Activated CD8-positive, alpha-beta memory T cell treated with anti-CD3 and anti-CD28 coated beads, Interleukin-2, amount 50 U/mL, for 24 hours (primary cell): ENCODE results near the gene MYH7.
"Not testable (repeated sequence)": the region's sequence is repeated elsewhere in the genome, so short reads cannot be mapped to it uniquely, and the experiment has no call there.

ENCODE experiments used
- DNase-seq: peaks from one replicate; pipeline ENCODE4 v3.0.0-alpha.2; 2020; ENCODE audit errors: extremely low read depth

Gene MYH7

DNA sequence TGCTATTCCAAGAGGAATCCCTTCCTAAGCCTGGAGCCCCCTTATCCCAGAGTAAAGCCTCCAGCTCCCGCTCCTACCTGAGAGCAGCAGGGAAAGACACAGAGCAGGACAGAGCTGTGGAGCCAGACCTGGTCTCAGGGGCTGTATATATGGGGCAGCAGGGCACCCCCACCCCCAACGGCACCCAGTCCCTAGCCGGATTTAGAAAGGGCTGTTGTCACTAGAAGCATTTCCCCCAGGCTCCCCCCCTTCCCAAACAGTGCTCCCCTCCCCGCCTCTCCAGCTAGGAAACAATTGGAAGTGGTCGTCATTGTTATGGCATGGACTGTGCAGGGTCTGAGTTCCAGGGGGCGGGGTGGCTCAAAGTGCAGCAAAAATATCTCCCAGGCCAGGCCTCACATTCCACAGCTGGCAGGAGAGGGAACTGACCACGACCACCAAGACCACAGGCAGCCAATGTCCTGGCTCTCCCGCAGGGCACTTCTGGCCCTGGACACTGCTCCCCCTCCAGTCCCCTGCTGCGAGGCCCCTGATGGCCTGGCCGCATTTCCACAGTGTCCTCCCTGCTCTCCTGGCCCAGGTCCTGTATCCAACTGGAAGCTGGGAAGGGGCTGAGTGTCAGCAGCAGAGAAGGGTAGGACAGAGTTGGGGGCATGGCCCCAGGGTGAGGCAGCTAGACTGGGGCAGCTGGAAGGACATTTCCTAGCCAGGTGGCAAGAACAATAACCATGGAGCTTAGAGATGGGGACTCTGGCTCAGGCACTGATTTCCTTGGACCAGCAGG, at the start of gene MYH7:
TSS of gene MYH7 (minus strand) at position 118 of the 784 bp plus-strand sequence. CDS start 1,928 bp downstream, outside the sequence.
- DNase-seq = no peak

DNA sequence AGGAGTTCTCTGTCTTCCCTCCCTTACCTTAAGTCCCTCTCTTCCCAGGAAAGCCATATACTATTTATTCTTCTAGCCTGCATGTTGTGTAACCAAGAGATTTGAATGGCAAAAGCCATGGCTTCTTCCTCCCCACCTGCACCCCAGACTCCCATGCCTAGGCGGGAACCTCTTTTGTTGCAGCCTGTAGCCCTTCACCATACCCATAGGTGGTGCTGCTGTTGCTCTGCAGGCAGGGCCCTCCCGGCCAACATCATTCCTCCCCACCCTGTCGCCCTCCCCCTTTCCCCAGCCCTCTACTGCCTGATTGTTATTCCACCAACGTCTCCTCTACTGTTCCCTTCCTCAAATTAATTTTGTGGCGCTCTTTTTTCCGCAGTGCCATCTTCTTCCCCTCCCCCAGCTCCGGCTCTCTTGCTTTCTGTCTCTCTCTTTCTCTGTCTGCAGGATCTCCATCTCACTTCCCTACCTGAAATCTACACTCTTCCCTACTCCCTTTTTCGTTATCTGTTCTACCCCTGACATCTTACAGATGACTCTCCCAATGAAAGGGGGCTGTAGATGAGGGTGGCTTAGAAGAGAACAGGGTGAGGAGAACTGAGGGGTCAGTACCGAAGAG, 47.9 kb upstream of the MYH7 start:
- no peak for DNase-seq

DNA sequence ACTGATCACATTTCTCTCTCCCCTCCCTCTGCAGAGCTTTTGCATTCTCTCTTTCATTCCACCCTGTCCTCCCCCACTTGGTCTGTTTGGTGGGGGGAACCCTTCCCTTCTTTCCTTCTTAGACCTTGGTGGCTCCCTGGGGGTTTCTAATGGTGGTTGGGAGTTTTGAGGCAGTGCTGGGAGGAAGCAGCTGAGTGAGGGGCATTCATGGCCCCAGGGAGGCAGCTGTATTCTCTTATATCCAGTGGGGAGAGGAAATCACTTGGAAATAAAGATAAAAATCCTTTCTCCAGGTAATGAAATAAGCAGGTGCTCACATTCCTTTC, 47.3 kb upstream of the MYH7 start:
- DNase-seq = no peak

DNA sequence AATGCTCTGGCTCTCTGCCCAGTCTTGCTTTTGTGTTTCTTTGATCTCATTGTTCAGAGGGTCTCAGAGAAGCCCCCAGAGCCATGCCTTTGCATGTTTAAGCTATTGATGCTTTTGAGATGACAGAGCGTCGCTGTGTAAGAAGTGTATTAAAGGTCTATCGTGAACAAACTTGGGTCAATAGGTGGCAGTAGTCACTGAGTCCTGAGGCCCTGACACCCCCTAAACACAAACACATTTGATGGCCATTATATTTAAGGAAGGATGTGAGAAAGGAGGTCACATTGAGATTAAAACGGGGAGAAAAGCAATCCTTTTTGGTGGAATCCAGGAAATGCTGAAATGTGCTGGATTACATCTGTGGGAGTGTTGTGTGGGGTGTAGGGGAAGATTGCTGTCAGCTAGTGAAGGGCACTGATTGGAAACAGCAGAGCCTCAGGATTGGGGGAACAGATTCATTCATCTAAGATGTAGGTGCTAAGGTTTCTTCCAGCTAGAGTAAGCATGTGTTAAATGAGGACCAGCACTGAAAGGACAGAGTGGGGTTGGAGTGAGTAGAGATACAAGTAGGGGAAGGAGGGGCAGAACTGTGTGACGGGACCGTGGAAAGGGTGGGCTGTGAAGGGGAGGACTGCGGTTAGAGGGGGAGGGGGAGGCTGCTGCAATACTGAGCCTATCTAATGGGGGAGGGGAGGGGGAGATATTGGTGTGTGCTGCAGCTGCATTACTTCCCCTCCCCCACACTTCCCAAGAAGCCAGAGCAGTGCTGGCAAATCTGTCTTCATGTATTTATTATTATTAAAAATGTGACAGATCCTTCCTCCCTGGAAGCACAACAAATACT, 46.7 kb upstream of the MYH7 start:
- no peak for DNase-seq

DNA sequence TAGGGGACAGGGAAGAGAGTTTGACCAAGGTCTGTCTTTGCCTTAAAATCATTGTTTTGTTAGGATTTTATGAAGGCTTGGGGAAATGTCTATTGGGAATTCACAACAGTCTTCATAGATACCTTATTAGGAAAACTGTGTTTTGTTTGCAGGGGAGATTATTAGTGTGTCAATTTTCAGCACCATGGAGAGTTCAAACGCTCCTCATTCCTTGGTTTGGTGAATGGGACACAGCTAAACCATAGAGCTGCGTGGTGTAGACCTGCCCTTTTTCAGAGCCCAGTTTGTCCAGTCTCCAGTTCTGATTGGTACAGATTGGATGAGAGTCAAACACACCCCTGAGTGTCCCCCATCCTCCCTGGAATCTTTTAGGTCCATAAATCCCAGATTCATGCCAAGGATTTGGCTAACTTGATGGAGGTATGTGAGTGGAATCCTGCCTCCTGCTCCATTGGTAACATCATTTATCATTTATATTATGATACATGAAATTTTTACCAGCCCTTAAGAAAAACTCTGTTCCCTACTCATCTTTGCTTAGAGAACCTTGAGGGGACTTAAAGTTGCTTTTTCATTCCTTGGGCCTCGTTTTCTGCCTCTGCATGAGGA, 46.0 kb upstream of the MYH7 start:
- DNase-seq = no peak

DNA sequence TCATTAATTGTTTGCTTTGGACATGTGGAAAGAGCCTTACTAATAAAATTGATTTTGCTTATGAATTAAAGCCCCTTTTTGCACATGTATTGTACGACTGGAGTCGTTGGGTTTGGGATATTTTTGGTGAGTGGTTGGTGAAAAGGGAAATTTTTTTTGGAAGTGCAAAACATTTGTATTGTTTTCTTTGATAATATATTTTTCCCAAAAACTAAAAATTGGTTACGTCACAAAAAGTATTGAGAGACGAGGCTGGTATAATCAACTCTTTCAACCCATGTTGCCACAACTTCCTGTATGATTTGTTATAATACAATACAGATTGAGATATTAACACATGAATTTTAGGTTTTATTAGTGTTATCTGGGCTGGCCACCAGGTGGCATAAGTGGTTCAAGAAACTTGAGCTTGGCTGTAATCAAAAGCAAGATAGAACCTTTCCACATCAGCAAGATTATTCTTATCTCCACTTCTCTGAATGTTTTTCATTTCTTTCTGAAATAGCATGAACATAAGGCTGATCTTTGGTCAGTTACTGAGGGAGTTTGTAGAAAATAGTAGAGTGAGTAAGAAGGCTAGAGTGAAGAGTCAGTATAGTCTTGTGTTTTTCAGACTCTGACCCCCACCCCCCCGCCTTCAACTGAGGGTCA, 42.8 kb upstream of the MYH7 start:
- DNase-seq = peak; percentile 12

DNA sequence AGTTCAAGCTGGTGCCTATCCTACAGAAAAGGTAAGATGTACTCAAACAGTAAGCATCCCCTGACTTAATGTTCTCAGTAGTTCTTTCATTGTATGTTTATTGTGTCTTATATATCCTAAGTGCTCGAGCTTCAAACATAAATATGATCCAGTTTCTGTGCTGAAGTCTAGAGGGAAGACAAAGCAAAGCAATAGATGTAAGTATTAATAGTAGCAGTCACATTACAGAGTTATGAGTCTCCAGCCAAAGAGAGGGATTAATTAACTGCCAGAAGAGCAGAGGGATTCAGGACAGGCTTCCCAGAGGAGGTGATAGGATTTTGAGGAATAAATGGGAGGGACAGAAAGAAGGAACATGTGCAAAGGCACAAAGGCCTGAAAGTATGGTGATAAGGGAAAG, 35.5 kb upstream of the MYH7 start:
- no peak for DNase-seq

DNA sequence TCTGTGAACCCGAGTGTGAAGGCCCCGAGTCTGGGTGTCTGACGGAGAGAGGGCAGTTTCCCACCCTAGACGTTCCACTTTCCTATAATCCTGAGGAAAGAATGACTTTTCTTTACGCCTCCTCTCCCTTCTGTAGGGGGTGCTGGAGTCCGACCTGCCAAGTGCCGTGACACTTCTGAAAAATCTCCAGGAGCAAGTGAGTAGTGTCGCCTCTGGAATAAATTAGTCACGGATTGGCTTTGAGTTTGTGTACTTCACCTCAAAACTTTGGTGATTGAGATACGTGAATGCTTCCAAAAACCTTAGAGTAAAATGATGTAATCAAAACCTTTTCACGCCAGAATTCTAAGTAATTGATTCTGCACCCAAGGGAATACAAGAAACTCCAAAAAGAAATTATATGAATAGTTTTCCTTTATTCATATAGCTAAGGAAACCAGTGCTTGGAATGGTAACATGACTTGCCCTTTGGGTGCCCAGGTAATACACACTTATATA, 34.5 kb upstream of the MYH7 start:
- DNase-seq = peak; percentile 1

DNA sequence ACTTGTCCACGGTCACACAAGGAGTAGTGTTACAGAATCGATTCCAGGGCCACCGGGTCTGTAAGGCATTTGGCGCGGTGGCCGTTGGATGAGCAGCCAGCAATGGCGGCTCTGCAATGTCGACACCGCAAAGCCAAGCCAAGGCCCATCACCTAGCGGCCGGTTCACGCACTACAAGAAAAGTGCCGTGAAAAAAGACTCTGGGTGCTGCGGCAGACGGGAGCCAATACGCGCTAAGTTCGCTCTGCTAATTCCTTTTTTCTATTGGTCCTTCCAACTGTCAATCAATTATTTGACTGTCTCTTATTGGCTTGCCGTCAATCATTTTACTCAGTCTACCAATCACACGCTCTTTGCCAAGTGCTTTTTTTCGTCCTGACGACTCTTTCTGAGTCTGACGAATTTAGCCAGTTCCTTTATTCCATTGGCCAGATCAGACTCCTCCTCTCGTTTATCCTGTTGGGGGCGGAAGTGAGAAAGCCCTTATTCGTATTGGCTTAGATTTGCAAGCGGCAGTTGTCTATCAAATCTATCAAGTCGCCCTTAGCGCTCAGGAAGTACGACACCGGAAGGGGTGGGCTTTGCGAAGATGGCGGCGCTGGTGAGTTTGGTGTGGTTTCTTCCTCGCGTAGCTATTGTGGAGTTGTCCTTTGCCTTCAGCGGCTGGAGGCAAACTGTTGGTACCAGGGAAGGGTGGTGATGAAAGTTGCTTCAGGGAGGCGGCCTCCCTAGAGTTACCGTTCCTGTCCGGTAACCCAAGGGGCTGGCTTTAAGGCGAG, 33.9 kb upstream of the MYH7 start, which contains the start of gene NGDN:
TSS of gene NGDN (plus strand) at position 577 of the 779 bp plus-strand sequence. CDS start at position 590, 13 bp downstream.
- peak; percentile 84 for DNase-seq

DNA sequence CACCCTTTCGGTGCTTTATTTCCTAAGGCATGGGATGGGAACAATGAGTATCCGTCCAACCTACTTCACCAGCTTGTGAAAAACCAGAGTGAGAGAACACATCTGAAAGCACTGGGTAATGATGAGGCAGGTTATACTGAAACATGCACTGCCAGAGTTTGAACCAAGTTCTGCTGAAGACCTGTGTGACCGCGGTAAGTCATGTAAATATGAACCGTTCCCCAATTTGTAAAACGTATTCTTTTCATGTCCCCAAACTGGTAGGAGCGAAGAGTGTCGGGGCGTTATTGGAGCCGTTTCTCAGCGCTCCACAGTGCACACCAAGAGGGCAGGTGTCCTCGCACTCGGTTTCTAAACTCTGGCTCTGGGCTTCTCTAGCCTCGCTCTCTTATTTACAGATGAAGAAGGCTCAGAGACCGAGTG, 33.3 kb upstream of the MYH7 start:
- no peak for DNase-seq

DNA sequence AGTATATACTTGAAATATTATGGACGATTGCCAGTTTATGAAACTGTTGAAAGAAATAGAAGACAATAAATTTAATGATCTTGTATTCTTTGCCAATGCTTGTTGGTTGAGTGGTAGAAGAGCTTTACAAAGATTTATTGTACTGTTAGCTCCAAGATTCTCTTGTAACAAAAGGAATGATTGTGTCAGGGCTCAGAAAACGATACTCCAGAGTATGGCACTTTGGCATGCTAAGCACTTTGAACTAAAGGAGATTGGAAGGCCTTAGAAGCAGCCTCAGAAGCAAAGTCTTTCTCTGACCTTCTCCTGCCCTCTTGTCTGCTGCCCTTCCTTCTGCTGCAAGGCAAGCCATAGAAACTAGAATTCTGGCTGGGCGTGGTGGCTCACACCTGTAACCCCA, 29.8 kb upstream of the MYH7 start:
- no peak for DNase-seq

DNA sequence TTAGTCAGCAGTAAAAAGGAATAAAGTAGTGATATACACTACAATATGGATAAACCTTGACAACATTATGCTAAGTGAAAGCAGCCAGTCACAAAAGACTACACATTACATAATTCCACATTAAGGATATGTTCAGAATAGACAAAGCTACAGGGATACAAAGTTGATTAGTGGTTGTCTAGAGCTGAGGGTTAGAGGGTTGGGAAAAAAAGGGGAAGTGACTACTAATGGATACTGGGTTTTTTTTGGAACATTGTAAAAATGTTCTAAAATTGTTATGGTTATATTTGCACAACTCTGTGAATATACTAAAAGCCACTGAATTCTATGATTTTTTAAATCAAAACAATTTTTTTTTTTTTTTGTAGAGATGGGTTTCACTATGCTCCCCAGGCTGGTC, 29.2 kb upstream of the MYH7 start:
- no peak for DNase-seq

DNA sequence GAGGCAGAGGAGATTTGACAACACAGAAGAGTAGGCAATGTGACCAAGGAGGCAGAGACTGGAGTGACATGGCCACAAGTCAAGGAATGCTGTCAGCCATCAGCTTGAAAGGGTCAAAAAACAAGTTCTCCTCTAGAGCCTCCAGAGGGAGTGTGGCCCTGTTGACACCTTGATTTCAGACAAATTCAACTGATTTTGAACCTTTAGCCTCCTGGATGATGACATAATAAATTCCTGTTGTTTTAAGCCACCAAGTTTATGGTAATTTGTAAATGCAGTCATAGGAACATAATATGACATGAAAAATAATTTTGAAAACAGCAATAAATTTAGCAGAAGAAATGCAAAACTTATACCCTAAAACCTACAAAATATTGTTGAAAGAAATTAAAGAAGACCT, 25.5 kb upstream of the MYH7 start:
- DNase-seq = no peak

DNA sequence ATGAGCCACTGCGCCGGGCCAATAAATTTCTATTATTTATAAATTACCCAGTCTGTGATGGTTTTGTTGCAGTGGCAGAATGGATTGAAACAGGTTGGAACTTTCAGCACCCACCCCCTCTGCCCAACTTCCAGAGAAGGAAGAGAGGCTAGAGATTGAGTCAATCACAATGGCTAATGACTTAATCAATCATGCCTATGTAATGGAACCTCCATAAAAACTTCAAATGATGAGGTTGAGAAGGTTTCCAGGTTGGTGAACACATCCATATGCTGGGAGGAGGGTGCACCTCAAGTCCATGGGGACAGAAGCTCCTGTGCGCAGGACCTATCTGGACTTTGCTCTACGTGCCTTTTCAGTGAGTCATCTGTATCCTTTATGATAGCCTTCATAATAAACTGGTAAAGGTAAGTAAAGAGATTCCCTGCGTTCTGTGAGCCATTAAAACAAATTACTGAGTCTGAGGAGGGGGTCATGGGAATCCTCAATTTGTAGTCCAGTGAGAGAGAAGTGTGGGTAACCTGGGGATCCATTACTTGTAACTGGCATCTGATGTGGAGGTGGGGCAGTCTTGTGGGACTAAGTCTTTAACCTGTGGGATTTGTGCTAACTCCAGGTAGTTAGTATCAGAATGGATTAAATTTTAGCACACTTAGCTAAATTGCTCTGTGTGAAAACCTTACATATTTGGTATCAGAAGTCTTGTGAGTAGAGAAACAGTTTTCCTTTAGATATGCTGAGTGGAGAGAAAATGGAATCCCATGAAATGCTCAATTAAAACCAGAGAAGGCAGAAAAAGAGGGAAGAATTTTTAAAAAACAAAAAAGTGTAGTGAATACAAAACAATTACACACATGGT, 22.4 kb upstream of the MYH7 start:
- no peak for DNase-seq

DNA sequence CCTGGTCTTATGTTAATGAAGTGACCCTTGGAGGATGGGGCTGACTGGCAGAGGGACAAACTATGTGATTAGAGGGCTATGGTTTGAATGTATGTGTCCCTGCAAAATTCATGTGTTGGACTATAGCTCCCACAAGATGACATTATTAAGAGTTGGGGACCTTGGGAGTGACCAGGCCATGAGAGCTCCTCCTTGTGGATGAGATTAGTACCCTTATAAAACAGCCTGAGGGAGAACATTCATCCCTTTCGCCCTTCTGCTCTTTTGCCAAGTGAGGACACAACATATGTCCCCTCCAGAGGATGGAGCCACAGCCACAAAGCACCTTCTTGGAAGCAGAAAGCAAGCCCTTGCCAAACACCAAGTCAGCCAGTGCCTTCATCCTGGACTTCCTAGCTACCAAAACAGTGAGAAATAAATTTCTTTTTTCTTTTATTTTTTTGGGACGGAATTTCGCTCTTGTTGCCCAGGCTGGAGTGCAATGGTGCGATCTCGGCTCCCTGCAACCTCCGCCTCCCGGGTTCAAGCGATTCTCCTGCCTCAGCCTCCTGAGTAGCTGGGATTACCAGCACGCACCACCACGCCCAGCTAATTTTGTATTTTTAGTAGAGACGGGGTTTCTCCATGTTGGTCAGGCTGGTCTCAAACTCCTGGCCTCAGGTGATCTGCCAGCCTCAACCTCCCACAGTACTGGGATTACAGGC, 21.6 kb upstream of the MYH7 start:
- DNase-seq = not testable (repeated sequence)

DNA sequence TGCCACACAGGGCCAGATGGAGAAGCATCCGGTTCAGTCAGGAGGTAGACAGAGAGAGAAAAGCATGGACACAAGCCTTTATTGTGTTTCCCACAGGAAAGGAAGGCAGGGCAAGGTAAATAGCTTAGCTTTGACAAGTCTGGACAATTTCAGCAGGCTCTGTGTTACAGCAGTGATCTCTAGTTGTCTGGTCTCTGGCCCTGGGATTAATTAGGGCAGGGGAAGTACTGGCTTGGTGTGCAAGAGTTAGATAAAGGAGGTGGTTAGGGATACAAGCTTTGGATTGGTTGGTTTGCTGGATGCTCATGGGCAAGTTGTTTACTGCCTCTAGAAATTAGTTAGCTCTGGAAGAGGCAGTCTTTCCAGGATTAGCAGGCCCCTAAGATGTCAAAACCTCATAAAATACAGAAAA, 19.0 kb upstream of the MYH7 start:
- no peak for DNase-seq

DNA sequence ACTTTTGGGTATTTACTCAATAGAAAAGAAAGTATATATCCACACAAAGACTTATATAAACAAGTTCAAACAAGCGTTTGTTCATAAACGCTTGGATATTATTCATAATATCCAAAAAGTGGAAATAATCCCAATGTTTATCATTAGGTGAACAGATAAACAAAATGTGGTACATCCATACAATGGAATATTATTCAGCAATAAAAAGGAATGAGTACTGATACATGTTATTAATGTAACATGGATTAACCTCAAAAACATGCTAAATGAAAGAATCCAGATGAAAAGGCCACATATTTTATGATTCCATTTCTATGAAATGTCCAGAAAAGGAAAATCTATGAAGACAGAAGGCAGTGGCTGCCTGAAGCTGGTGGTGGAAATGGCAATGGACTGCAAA, 16.8 kb upstream of the MYH7 start:
- DNase-seq = no peak

DNA sequence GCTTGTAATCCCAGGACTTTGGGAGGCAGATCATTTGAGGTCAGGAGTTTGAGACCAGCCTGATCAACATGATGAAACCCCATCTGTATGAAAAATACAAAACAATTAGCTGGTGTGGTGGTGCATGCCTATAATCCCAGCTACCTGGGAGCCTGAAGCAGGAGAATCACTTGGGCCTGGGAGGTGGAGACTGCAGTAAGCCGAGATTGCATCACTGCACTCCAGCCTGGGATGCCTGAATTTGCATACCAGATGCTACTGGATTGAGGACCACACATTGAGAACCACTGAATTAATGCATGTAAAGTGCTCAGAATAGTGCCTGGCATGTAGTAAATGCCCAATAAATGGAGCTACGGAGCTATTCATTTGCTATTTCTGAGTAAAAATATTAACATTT, 14.9 kb upstream of the MYH7 start:
- DNase-seq = no peak

DNA sequence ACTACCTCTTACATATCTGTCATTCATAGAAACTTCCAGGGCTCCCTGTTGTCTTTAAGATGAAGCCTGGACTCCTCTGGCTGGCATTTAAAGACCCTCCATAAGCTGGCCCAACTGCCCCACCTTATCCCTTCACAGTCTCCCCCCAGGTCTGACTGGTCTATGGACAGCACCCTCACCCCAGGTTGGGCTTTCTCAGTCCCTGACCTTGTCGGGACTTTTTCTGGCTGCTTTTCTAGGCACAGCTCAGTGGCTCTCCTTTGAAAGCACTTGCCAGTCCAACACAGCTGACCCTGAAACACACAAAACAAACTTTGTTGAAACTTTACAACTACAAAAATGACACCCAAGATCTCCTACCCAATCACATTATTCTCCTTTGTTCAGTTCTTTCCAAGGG, 13.9 kb upstream of the MYH7 start:
- no peak for DNase-seq
